Measurements from ENCODE around the gene RDH8.

The RDH8 gene

GRCh38 chr19:9972103-9972502 is 41.2 kb upstream of the RDH8 start:
- no peak for TF ChIP-seq FOXP2 (optimal IDR thresholded peaks at IDR 0.05; ENCODE audit: borderline replicate concordance, extremely low read depth, extremely low read length, insufficient read depth)
- no peak for TF ChIP-seq TAF1 (IDR thresholded peaks at IDR 0.05; ENCODE audit: borderline replicate concordance, insufficient read depth, low read length)
- TF ChIP-seq POLR2AphosphoS5 (IDR thresholded peaks at IDR 0.05; ENCODE audit: low read depth, low read length) = no peak
- no peak for TF ChIP-seq SIN3A (IDR thresholded peaks at IDR 0.05; ENCODE audit: borderline replicate concordance, insufficient read depth, low read length)
- TF ChIP-seq, protein P1, sequence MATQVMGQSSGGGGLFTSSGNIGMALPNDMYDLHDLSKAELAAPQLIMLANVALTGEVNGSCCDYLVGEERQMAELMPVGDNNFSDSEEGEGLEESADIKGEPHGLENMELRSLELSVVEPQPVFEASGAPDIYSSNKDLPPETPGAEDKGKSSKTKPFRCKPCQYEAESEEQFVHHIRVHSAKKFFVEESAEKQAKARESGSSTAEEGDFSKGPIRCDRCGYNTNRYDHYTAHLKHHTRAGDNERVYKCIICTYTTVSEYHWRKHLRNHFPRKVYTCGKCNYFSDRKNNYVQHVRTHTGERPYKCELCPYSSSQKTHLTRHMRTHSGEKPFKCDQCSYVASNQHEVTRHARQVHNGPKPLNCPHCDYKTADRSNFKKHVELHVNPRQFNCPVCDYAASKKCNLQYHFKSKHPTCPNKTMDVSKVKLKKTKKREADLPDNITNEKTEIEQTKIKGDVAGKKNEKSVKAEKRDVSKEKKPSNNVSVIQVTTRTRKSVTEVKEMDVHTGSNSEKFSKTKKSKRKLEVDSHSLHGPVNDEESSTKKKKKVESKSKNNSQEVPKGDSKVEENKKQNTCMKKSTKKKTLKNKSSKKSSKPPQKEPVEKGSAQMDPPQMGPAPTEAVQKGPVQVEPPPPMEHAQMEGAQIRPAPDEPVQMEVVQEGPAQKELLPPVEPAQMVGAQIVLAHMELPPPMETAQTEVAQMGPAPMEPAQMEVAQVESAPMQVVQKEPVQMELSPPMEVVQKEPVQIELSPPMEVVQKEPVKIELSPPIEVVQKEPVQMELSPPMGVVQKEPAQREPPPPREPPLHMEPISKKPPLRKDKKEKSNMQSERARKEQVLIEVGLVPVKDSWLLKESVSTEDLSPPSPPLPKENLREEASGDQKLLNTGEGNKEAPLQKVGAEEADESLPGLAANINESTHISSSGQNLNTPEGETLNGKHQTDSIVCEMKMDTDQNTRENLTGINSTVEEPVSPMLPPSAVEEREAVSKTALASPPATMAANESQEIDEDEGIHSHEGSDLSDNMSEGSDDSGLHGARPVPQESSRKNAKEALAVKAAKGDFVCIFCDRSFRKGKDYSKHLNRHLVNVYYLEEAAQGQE (IDR thresholded peaks at IDR 0.05; ENCODE audit: insufficient read depth in 1 of 2, low read depth in 2 of 2, low read length in 2 of 2) = no peak

DNA sequence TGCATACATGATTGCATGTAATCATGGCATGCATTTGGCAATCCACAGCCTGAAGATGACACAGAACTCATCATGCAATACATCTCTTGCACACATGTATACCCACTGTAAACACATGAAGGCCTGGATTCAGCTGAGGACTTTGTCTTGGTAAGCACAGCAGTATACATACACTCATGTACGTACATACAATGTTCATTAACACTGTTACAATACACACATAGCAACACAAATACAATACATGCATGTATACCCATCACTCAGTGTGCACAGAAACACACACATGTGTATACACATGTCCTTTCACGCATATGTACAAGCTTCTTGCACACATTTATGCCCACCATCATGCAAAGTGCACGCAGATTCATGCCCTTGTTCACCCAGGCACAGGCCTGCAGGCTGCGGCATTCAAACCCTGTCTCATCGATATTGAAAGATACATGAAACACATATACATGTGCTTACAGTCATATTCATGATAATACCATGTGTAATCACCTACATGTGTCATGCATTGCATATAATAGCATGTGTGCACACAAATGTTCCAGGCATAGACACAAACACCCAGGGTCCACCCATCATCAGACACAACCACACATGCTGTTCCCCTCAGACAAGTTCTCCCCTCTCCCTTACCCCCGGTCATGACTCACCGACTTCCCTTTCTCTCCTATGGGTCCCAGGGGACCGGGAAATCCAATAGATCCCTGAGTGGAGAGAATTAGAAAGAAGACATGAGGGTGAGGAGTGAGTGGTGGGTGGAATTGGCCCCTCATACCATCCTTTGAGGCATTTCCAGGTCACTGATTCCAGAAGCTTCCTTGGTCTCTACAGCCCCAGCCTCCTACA is 31.6 kb upstream of the RDH8 start:
- TF ChIP-seq TAF1 (IDR thresholded peaks at IDR 0.05; ENCODE audit: borderline replicate concordance, insufficient read depth, low read length) = no peak
- TF ChIP-seq FOXP2 (optimal IDR thresholded peaks at IDR 0.05; ENCODE audit: borderline replicate concordance, extremely low read depth, extremely low read length, insufficient read depth) = no peak
- TF ChIP-seq, protein P1 (IDR thresholded peaks at IDR 0.05; ENCODE audit: insufficient read depth in 1 of 2, low read depth in 2 of 2, low read length in 2 of 2) = no peak
- no peak for TF ChIP-seq POLR2AphosphoS5 (IDR thresholded peaks at IDR 0.05; ENCODE audit: low read depth, low read length)
- TF ChIP-seq SIN3A (IDR thresholded peaks at IDR 0.05; ENCODE audit: borderline replicate concordance, insufficient read depth, low read length) = no peak

GRCh38 chr19:9986787-9987281 is 26.4 kb upstream of the RDH8 start:
- TF ChIP-seq POLR2AphosphoS5 (IDR thresholded peaks at IDR 0.05; ENCODE audit: low read depth, low read length) (no peak), SIN3A (IDR thresholded peaks at IDR 0.05; ENCODE audit: borderline replicate concordance, insufficient read depth, low read length) (no peak), FOXP2 (optimal IDR thresholded peaks at IDR 0.05; ENCODE audit: borderline replicate concordance, extremely low read depth, extremely low read length, insufficient read depth) (no peak), TAF1 (IDR thresholded peaks at IDR 0.05; ENCODE audit: borderline replicate concordance, insufficient read depth, low read length) (no peak)
- TF ChIP-seq, protein P1 (IDR thresholded peaks at IDR 0.05; ENCODE audit: insufficient read depth in 1 of 2, low read depth in 2 of 2, low read length in 2 of 2) = no peak

- TF ChIP-seq POLR2AphosphoS5 (IDR thresholded peaks at IDR 0.05; ENCODE audit: low read depth, low read length) = no peak
- TF ChIP-seq, protein P1 (IDR thresholded peaks at IDR 0.05; ENCODE audit: insufficient read depth in 1 of 2, low read depth in 2 of 2, low read length in 2 of 2) = no peak
- no peak for TF ChIP-seq SIN3A (IDR thresholded peaks at IDR 0.05; ENCODE audit: borderline replicate concordance, insufficient read depth, low read length)
- TF ChIP-seq TAF1 (IDR thresholded peaks at IDR 0.05; ENCODE audit: borderline replicate concordance, insufficient read depth, low read length) = no peak
- no peak for TF ChIP-seq FOXP2 (optimal IDR thresholded peaks at IDR 0.05; ENCODE audit: borderline replicate concordance, extremely low read depth, extremely low read length, insufficient read depth)
Measured at GRCh38 chr19:9989504-9989903, 23.8 kb upstream of the RDH8 start.

Measured in PFSK-1 (cell line).